ENCODE measurements around the gene CD86.

CD86 gene

GRCh38 chr3:122060040-122060698 is 5.0 kb downstream of the CD86 start:
- no peak for DNase-seq

- no peak for DNase-seq
Measured at GRCh38 chr3:122063908-122064307, 8.7 kb downstream of the CD86 start.

- no peak for DNase-seq
Measured at GRCh38 chr3:122064326-122064725, 9.2 kb downstream of the CD86 start.

- no peak for DNase-seq
Measured at GRCh38 chr3:122066331-122067213, 11.4 kb downstream of the CD86 start.

GRCh38 chr3:122067214-122067550 is 12.0 kb downstream of the CD86 start:
- DNase-seq: no peak

- DNase-seq: no peak
Measured at GRCh38 chr3:122067588-122068240, 12.6 kb downstream of the CD86 start.

GRCh38 chr3:122074621-122075265 is 19.6 kb downstream of the CD86 start:
- no peak for DNase-seq

GRCh38 chr3:122076491-122077292 is 21.5 kb downstream of the CD86 start:
- no peak for DNase-seq

GRCh38 chr3:122077293-122078234 is 22.4 kb downstream of the CD86 start:
- no peak for DNase-seq

- no peak for DNase-seq
Measured at GRCh38 chr3:122078235-122078935, 23.2 kb downstream of the CD86 start.

- no peak for DNase-seq
Measured at GRCh38 chr3:122079524-122080206, 24.5 kb downstream of the CD86 start.

GRCh38 chr3:122080207-122080587 is 25.0 kb downstream of the CD86 start:
- DNase-seq: no peak

GRCh38 chr3:122081543-122082247 is 26.5 kb downstream of the CD86 start:
- no peak for DNase-seq

- no peak for DNase-seq
Measured at GRCh38 chr3:122082357-122082756, 27.2 kb downstream of the CD86 start.

- no peak for DNase-seq
Measured at GRCh38 chr3:122084799-122085198, 29.6 kb downstream of the CD86 start.

- DNase-seq: no peak
Measured at GRCh38 chr3:122085673-122086072, 30.5 kb downstream of the CD86 start.

- DNase-seq: no peak
Measured at GRCh38 chr3:122088531-122088930, 33.4 kb downstream of the CD86 start.

GRCh38 chr3:122091602-122092295 is 36.6 kb downstream of the CD86 start:
- no peak for DNase-seq
